GM12878 (cell line): ENCODE results near the gene C2orf74. TPM values are rescaled to one million over a fixed set of nuclear protein-coding genes. Genes with fewer than 3 reads are reported as not detected.

Experiments used
- ATAC-seq: fragments of 200-7000 bp; cut with Tn5 transposase; 3 replicates; pipeline ENCODE4 v1.9.1; 2020; ENCODE audit warnings: mild to moderate bottlenecking, moderate library complexity
- BruUV-seq: library from RNA; stranded (reverse); fragments of 400-500 nt; replicated peaks from 2 replicates; lab custom pipeline; 2021; lab: Mats Ljungman, UMichigan
- CTCF ChIA-PET: fragments of 300-600 bp; sonication (Branson Sonifier 250); formaldehyde crosslinking; extraction: SDS; loops from one replicate; lab custom pipeline; 2021; ENCODE audit warnings: inconsistent platforms; lab: Yijun Ruan, JAX
- POLR2A ChIA-PET: fragments of 350-600 bp; formaldehyde crosslinking; extraction: SDS; loops from one replicate; lab custom pipeline; 2021; ENCODE audit warnings: inconsistent platforms; lab: Charles Lee
- RAD21 ChIA-PET: fragments of 300-600 bp; sonication (Branson Sonifier 250); formaldehyde crosslinking; loops from one replicate; lab custom pipeline; 2023; ENCODE audit warnings: antibody characterized with exemption; ENCODE audit not compliant: unreplicated experiment; lab: Charles Lee
- SMC1A ChIA-PET: fragments of 300-600 bp; sonication (Branson Sonifier 250); formaldehyde crosslinking; loops from one replicate; lab custom pipeline; 2023; ENCODE audit not compliant: unreplicated experiment, uncharacterized antibody; lab: Charles Lee
- DNase-seq: peaks from one replicate; pipeline ENCODE4 v3.0.0-alpha.2; 2011; ENCODE audit warnings: low read depth, low spot score
- FAIRE-seq: peaks from 3 replicates; lab custom pipeline; 2011; peaks lifted over from hg19 to GRCh38; lab: Jason Lieb, UNC
- H2AFZ ChIP-seq: 2 replicates; pipeline ENCODE4 v1.6.0; 2011; ENCODE audit warnings: low read depth, low read length, control low read depth; ENCODE audit not compliant: control insufficient read depth
- H3K27ac ChIP-seq: 2 replicates; pipeline ENCODE4 v1.5.1; 2011; ENCODE audit warnings: control low read depth; ENCODE audit not compliant: control insufficient read depth, insufficient read depth
- H3K27me3 ChIP-seq, 2 experiments: replicated peaks in 1 of 2; 2 replicates each; pipeline versions ENCODE4 v1.6.0 to v1.6.1; 2011; ENCODE audit warnings: low read length in 1 of 2; ENCODE audit not compliant: control insufficient read depth in 2 of 2, insufficient read depth in 2 of 2
- H3K36me3 ChIP-seq, 2 experiments: 2 replicates each; pipeline ENCODE4 v1.5.1; 2011; ENCODE audit warnings: low read length in 1 of 2; ENCODE audit not compliant: control insufficient read depth in 2 of 2, insufficient read depth in 2 of 2
- H3K4me1 ChIP-seq: 2 replicates; pipeline ENCODE4 v1.6.1; 2011; ENCODE audit warnings: mild to moderate bottlenecking, low read length, moderate library complexity, mixed read lengths; ENCODE audit not compliant: control insufficient read depth, insufficient read depth
- H3K4me2 ChIP-seq: 2 replicates; pipeline ENCODE4 v1.6.0; 2011; ENCODE audit warnings: control low read depth; ENCODE audit not compliant: control insufficient read depth, insufficient read depth
- H3K4me3 ChIP-seq: fragments of 200-600 bp; sonication (generic); 2 replicates; pipeline ENCODE4 v1.5.1; 2016
- H3K79me2 ChIP-seq: 2 replicates; pipeline ENCODE4 v1.6.0; 2011; ENCODE audit warnings: low read length; ENCODE audit not compliant: control insufficient read depth, insufficient read depth
- H3K9ac ChIP-seq: 2 replicates; pipeline ENCODE4 v1.8.0; 2011; ENCODE audit warnings: low read length, control low read depth, mixed read lengths; ENCODE audit not compliant: control insufficient read depth, insufficient read depth
- H3K9me3 ChIP-seq: replicated peaks from 3 replicates; pipeline ENCODE4 v1.5.1; 2011; ENCODE audit warnings: mild to moderate bottlenecking, low read length; ENCODE audit not compliant: control insufficient read depth, insufficient read depth
- H4K20me1 ChIP-seq: 2 replicates; pipeline ENCODE4 v1.6.0; 2011; ENCODE audit not compliant: control insufficient read depth, insufficient read depth
- BHLHE40 ChIP-seq, 2 experiments: fragments of 450-650 bp in 1 of 2; IDR thresholded peaks; 2 replicates each; pipeline ENCODE4 v1.6.1; 2011 to 2017; ENCODE audit warnings: low read depth in 2 of 2, borderline replicate concordance in 1 of 2, improper control_type of control experiment in 1 of 2, low read length in 1 of 2, mild to moderate bottlenecking in 1 of 2
- BMI1 ChIP-seq: fragments of 450-650 bp; IDR thresholded peaks from 2 replicates; pipeline ENCODE4 v1.6.1; 2016; ENCODE audit warnings: mild to moderate bottlenecking, moderate library complexity, borderline replicate concordance
- EP300 ChIP-seq, 2 experiments: fragments of 150-350 bp in 1 of 2; IDR thresholded peaks; 2 replicates each; pipeline ENCODE4 v1.6.1; 2011 to 2012; ENCODE audit warnings: low read depth in 2 of 2, low read length in 2 of 2, borderline replicate concordance in 1 of 2, improper control_type of control experiment in 1 of 2, inconsistent platforms in 1 of 2; ENCODE audit not compliant: control insufficient read depth in 1 of 2
- MTA2 ChIP-seq: fragments of 450-650 bp; IDR thresholded peaks from 2 replicates; pipeline ENCODE4 v1.6.1; 2016; ENCODE audit warnings: low read depth, mild to moderate bottlenecking, moderate library complexity
- MTA3 ChIP-seq: IDR thresholded peaks from 2 replicates; pipeline ENCODE4 v1.6.1; 2012; ENCODE audit warnings: low read length, inconsistent platforms, borderline replicate concordance
- NR2F1 ChIP-seq: fragments of 450-650 bp; conservative IDR thresholded peaks from 2 replicates; pipeline ENCODE4 v1.6.1; 2017; ENCODE audit warnings: mild to moderate bottlenecking
- RFX5 ChIP-seq: IDR thresholded peaks from 2 replicates; pipeline ENCODE4 v1.6.1; 2011; ENCODE audit warnings: low read depth, low read length, improper control_type of control experiment
- SMC3 ChIP-seq: IDR thresholded peaks from 2 replicates; pipeline ENCODE4 v1.6.1; 2011; ENCODE audit warnings: low read length, improper control_type of control experiment, borderline replicate concordance
- SRF ChIP-seq, 2 experiments: IDR thresholded peaks; 2 replicates each; pipeline ENCODE4 v1.6.1; 2011; ENCODE audit warnings: low read depth in 2 of 2, low read length in 2 of 2, mild to moderate bottlenecking in 1 of 2, moderate library complexity in 1 of 2
- WGBS: methylation state at CpG from one replicate; pipeline ENCODE4 v1.1.6; 2016; ENCODE audit warnings: low lambda C conversion rate; ENCODE audit not compliant: insufficient replicate concordance, insufficient coverage; ENCODE audit errors: missing lambda C conversion rate; 5-methylcytosine and 5-hydroxymethylcytosine counted together
- in situ Hi-C: fragments of 300-500 bp; cut with MboI; formaldehyde crosslinking; loops from 9 replicates; pipeline ENCODE4 v1.14.3; 2018; ENCODE audit warnings: mixed read lengths
- intact Hi-C: fragments of 100-400 bp; cut with micrococcal nuclease; formaldehyde crosslinking; loops from one replicate; pipeline ENCODE4 v1.14.2; 2022; ENCODE audit not compliant: unreplicated experiment
- polyA plus RNA-seq, 11 experiments: library from polyadenylated mRNA; depleted of rRNA in 4 of 11; unstranded in 6 of 11; stranded (reverse) in 5 of 11; fragments of >200 nt; fragmentation: Nextera tagmentation in 4 of 11; fragmentation: Illumina TruSeq in 1 of 11; extraction: Ambion mirVana in 4 of 11; extraction: Trizol in 1 of 11; gene quantifications; 1 replicate in 1 of 11; 2 replicates in 10 of 11; pipeline versions ENCODE4 v1.2.1 to v1.2.3, GENCODE V29; 2011 to 2016; ENCODE audit warnings: inconsistent platforms in 2 of 11, missing spikeins in 2 of 11, low read depth in 1 of 11
- total RNA-seq, 4 experiments: library from RNA; depleted of rRNA in 3 of 4; stranded (reverse); fragments of >200 nt in 3 of 4; fragmentation: Illumina TruSeq in 1 of 4; extraction: Trizol in 1 of 4; gene quantifications; 2 replicates each; pipeline versions ENCODE4 v1.2.1 to v1.2.3, GENCODE V29; 2013 to 2021

C2orf74 gene
- total and polyA plus RNA-seq, 10 of the 15 experiments (the other 5 are each of a cell fraction or from before 2014, with no cell fraction given), result 3.8 to 25.0 (median 15.2) TPM

- no peak for TF ChIP-seq BMI1
- TF ChIP-seq MTA2, result no peak
- no peak for TF ChIP-seq RFX5
- no peak for TF ChIP-seq SRF (IDR thresholded peaks at IDR 0.05; ENCODE audit: low read depth in 2 of 2, low read length in 2 of 2)
- TF ChIP-seq EP300 (IDR thresholded peaks at IDR 0.05; ENCODE audit: borderline replicate concordance in 1 of 2, control insufficient read depth in 1 of 2, low read depth in 2 of 2, low read length in 2 of 2), result no peak
- no peak for TF ChIP-seq MTA3
- no peak for TF ChIP-seq NR2F1
- TF ChIP-seq BHLHE40 (IDR thresholded peaks at IDR 0.05; ENCODE audit: borderline replicate concordance in 1 of 2, low read depth in 2 of 2, low read length in 1 of 2), result no peak
- TF ChIP-seq SMC3, result no peak
- Histone ChIP-seq H4K20me1 (no peaks in the 10 kb centered on the region), H3K9ac (0 out of 2 replicates have a peak overlapping the region, but pooled peaks have one; percentile 9), H3K4me1 (peaks cover 14% of the 10 kb centered on the region), H3K27ac (no peak overlapping the region), H3K27me3 (no peaks in the 10 kb centered on the region), H2AFZ (no peak overlapping the region), H3K79me2 (peaks cover 52% of the 10 kb centered on the region), H3K4me3 (peak overlapping the region; percentile 42; the same call in 1 of the 2 replicates), H3K4me2 (peak overlapping the region; percentile 96), H3K36me3 (peaks cover 7 to 21% of the 10 kb centered on the region in 2 experiments), H3K9me3 (no peaks in the 10 kb centered on the region)
- no peak for ATAC-seq
- in situ Hi-C loops (no loop called here), intact Hi-C loops (no loop called here)
- CTCF ChIA-PET, result no interaction called here
- 96% methylated on average over 6 of the region's 6 CpGs for WGBS
- SMC1A ChIA-PET, result no interaction called here
- POLR2A ChIA-PET, result no interaction called here
- no peak for DNase-seq
- no peak for FAIRE-seq
- RAD21 ChIA-PET, result no interaction called here
- BruUV-seq, result no TSS peak
These were observed 18.7 kb downstream of the C2orf74 start for GRCh38 chr2:61180686-61181085.
